GM12878 (cell line): ENCODE measurements around the gene HMOX2. TPM values are rescaled to one million over a fixed set of nuclear protein-coding genes. Genes with fewer than 3 reads are reported as not detected.

Source experiments
- ATAC-seq: fragments of 200-7000 bp; cut with Tn5 transposase; 3 replicates; pipeline ENCODE4 v1.9.1; 2020; ENCODE audit warnings: mild to moderate bottlenecking, moderate library complexity
- BruUV-seq: library from RNA; stranded (reverse); fragments of 400-500 nt; replicated peaks from 2 replicates; lab custom pipeline; 2021; lab: Mats Ljungman, UMichigan
- CTCF ChIA-PET: fragments of 300-600 bp; sonication (Branson Sonifier 250); formaldehyde crosslinking; extraction: SDS; loops from one replicate; lab custom pipeline; 2021; ENCODE audit warnings: inconsistent platforms; lab: Yijun Ruan, JAX
- POLR2A ChIA-PET: fragments of 350-600 bp; formaldehyde crosslinking; extraction: SDS; loops from one replicate; lab custom pipeline; 2021; ENCODE audit warnings: inconsistent platforms; lab: Charles Lee
- RAD21 ChIA-PET: fragments of 300-600 bp; sonication (Branson Sonifier 250); formaldehyde crosslinking; loops from one replicate; lab custom pipeline; 2023; ENCODE audit warnings: antibody characterized with exemption; ENCODE audit not compliant: unreplicated experiment; lab: Charles Lee
- SMC1A ChIA-PET: fragments of 300-600 bp; sonication (Branson Sonifier 250); formaldehyde crosslinking; loops from one replicate; lab custom pipeline; 2023; ENCODE audit not compliant: unreplicated experiment, uncharacterized antibody; lab: Charles Lee
- DNase-seq: peaks from one replicate; pipeline ENCODE4 v3.0.0-alpha.2; 2011; ENCODE audit warnings: low read depth, low spot score
- FAIRE-seq: peaks from 3 replicates; lab custom pipeline; 2011; peaks lifted over from hg19 to GRCh38; lab: Jason Lieb, UNC
- H2AFZ ChIP-seq: 2 replicates; pipeline ENCODE4 v1.6.0; 2011; ENCODE audit warnings: low read depth, low read length, control low read depth; ENCODE audit not compliant: control insufficient read depth
- H3K27ac ChIP-seq: 2 replicates; pipeline ENCODE4 v1.5.1; 2011; ENCODE audit warnings: control low read depth; ENCODE audit not compliant: control insufficient read depth, insufficient read depth
- H3K27me3 ChIP-seq, 2 experiments: replicated peaks in 1 of 2; 2 replicates each; pipeline versions ENCODE4 v1.6.0 to v1.6.1; 2011; ENCODE audit warnings: low read length in 1 of 2; ENCODE audit not compliant: control insufficient read depth in 2 of 2, insufficient read depth in 2 of 2
- H3K36me3 ChIP-seq, 2 experiments: 2 replicates each; pipeline ENCODE4 v1.5.1; 2011; ENCODE audit warnings: low read length in 1 of 2; ENCODE audit not compliant: control insufficient read depth in 2 of 2, insufficient read depth in 2 of 2
- H3K4me1 ChIP-seq: 2 replicates; pipeline ENCODE4 v1.6.1; 2011; ENCODE audit warnings: mild to moderate bottlenecking, low read length, moderate library complexity, mixed read lengths; ENCODE audit not compliant: control insufficient read depth, insufficient read depth
- H3K4me2 ChIP-seq: 2 replicates; pipeline ENCODE4 v1.6.0; 2011; ENCODE audit warnings: control low read depth; ENCODE audit not compliant: control insufficient read depth, insufficient read depth
- H3K4me3 ChIP-seq: fragments of 200-600 bp; sonication (generic); 2 replicates; pipeline ENCODE4 v1.5.1; 2016
- H3K79me2 ChIP-seq: 2 replicates; pipeline ENCODE4 v1.6.0; 2011; ENCODE audit warnings: low read length; ENCODE audit not compliant: control insufficient read depth, insufficient read depth
- H3K9ac ChIP-seq: 2 replicates; pipeline ENCODE4 v1.8.0; 2011; ENCODE audit warnings: low read length, control low read depth, mixed read lengths; ENCODE audit not compliant: control insufficient read depth, insufficient read depth
- H3K9me3 ChIP-seq: replicated peaks from 3 replicates; pipeline ENCODE4 v1.5.1; 2011; ENCODE audit warnings: mild to moderate bottlenecking, low read length; ENCODE audit not compliant: control insufficient read depth, insufficient read depth
- H4K20me1 ChIP-seq: 2 replicates; pipeline ENCODE4 v1.6.0; 2011; ENCODE audit not compliant: control insufficient read depth, insufficient read depth
- BRCA1 ChIP-seq: IDR thresholded peaks from 2 replicates; pipeline ENCODE4 v1.6.1; 2011; ENCODE audit warnings: low read depth, low read length, improper control_type of control experiment
- CHD2 ChIP-seq: IDR thresholded peaks from 2 replicates; pipeline ENCODE4 v1.6.1; 2011; ENCODE audit warnings: low read depth, low read length, improper control_type of control experiment, borderline replicate concordance
- E4F1 ChIP-seq: fragments of 450-650 bp; IDR thresholded peaks from 2 replicates; pipeline ENCODE4 v1.6.1; 2018; ENCODE audit warnings: borderline replicate concordance, mild to moderate bottlenecking; ENCODE audit not compliant: partially characterized antibody
- EED ChIP-seq: sonication (generic); IDR thresholded peaks from 2 replicates; pipeline ENCODE4 v1.6.1; 2016; ENCODE audit warnings: antibody characterized with exemption, low read depth
- MEF2B ChIP-seq: fragments of 450-650 bp; IDR thresholded peaks from 2 replicates; pipeline ENCODE4 v1.6.1; 2018; ENCODE audit warnings: mild to moderate bottlenecking, moderate library complexity; ENCODE audit not compliant: partially characterized antibody, poor library complexity, severe bottlenecking
- MYB ChIP-seq: fragments of 150-350 bp; IDR thresholded peaks from 2 replicates; pipeline ENCODE4 v1.6.1; 2014; ENCODE audit warnings: mild to moderate bottlenecking, low read depth, low read length, borderline replicate concordance
- NR2C1 ChIP-seq: fragments of 450-650 bp; IDR thresholded peaks from 2 replicates; pipeline ENCODE4 v1.6.1; 2017; ENCODE audit warnings: antibody characterized with exemption, mild to moderate bottlenecking, moderate library complexity
- RB1 ChIP-seq: fragments of 450-650 bp; formaldehyde crosslinking; IDR thresholded peaks from 2 replicates; pipeline ENCODE4 v1.6.1; 2017; ENCODE audit warnings: mild to moderate bottlenecking, borderline replicate concordance
- SREBF2 ChIP-seq: IDR thresholded peaks from 2 replicates; pipeline ENCODE4 v1.6.1; 2012; ENCODE audit warnings: mild to moderate bottlenecking, low read length
- ZNF384 ChIP-seq: IDR thresholded peaks from 2 replicates; pipeline ENCODE4 v1.6.1; 2012; ENCODE audit warnings: low read depth, mild to moderate bottlenecking, low read length, improper control_type of control experiment, borderline replicate concordance
- ZZZ3 ChIP-seq: IDR thresholded peaks from 2 replicates; pipeline ENCODE4 v1.6.1; 2011; ENCODE audit warnings: low read depth; ENCODE audit not compliant: control insufficient read depth, insufficient read length
- WGBS: methylation state at CpG from one replicate; pipeline ENCODE4 v1.1.6; 2016; ENCODE audit warnings: low lambda C conversion rate; ENCODE audit not compliant: insufficient replicate concordance, insufficient coverage; ENCODE audit errors: missing lambda C conversion rate; 5-methylcytosine and 5-hydroxymethylcytosine counted together
- in situ Hi-C: fragments of 300-500 bp; cut with MboI; formaldehyde crosslinking; loops from 9 replicates; pipeline ENCODE4 v1.14.3; 2018; ENCODE audit warnings: mixed read lengths
- intact Hi-C: fragments of 100-400 bp; cut with micrococcal nuclease; formaldehyde crosslinking; loops from one replicate; pipeline ENCODE4 v1.14.2; 2022; ENCODE audit not compliant: unreplicated experiment
- polyA plus RNA-seq, 11 experiments: library from polyadenylated mRNA; depleted of rRNA in 4 of 11; unstranded in 6 of 11; stranded (reverse) in 5 of 11; fragments of >200 nt; fragmentation: Nextera tagmentation in 4 of 11; fragmentation: Illumina TruSeq in 1 of 11; extraction: Ambion mirVana in 4 of 11; extraction: Trizol in 1 of 11; gene quantifications; 1 replicate in 1 of 11; 2 replicates in 10 of 11; pipeline versions ENCODE4 v1.2.1 to v1.2.3, GENCODE V29; 2011 to 2016; ENCODE audit warnings: inconsistent platforms in 2 of 11, missing spikeins in 2 of 11, low read depth in 1 of 11
- total RNA-seq, 4 experiments: library from RNA; depleted of rRNA in 3 of 4; stranded (reverse); fragments of >200 nt in 3 of 4; fragmentation: Illumina TruSeq in 1 of 4; extraction: Trizol in 1 of 4; gene quantifications; 2 replicates each; pipeline versions ENCODE4 v1.2.1 to v1.2.3, GENCODE V29; 2013 to 2021

HMOX2 gene
- total and polyA plus RNA-seq, 10 of the 15 experiments (the other 5 are each of a cell fraction or from before 2014, with no cell fraction given): 26.4 to 111 (median 57.8) TPM

- Histone ChIP-seq H3K4me1 (peaks cover 23% of the 10 kb centered on the region), H3K79me2 (no peaks in the 10 kb centered on the region; the same call in 1 of the 2 replicates), H2AFZ (no peak overlapping the region), H3K9me3 (no peaks in the 10 kb centered on the region), H3K27ac (no peak overlapping the region), H3K36me3 (peaks cover 15 to 44% of the 10 kb centered on the region in 2 experiments; a peak in 3 of 4 replicates), H3K9ac (no peak overlapping the region), H3K4me3 (no peak overlapping the region), H4K20me1 (no peaks in the 10 kb centered on the region), H3K4me2 (no peak overlapping the region), H3K27me3 (no peaks in the 10 kb centered on the region)
- BruUV-seq: no TSS peak
- ATAC-seq: no peak
- ChIA-PET CTCF (interaction anchor here (6.7 kb wide), 1 partner anchor 34 kb away, joined by 65 read pairs; no protein-coding TSS in a partner anchor), SMC1A (interaction anchor here (2.1 kb wide), 1 partner anchor 72 kb away, joined by 6 read pairs; no protein-coding TSS in a partner anchor), RAD21 (no interaction called here), POLR2A (no interaction called here)
- FAIRE-seq: no peak
- TF ChIP-seq CHD2 (no peak), MYB (no peak), ZZZ3 (no peak)
- WGBS: 95% methylated on average over 17 of the region's 19 CpGs
- in situ Hi-C loops: loop anchor here (10.0 kb wide), 1 partner anchor 442 kb away; the partner anchor contains the start of gene SEC14L5
- intact Hi-C loops: loop anchor here (10.0 kb wide), 2 partner anchors 102 to 442 kb away; partner anchors contain the start of genes SEC14L5 and UBALD1
- no peak for DNase-seq
These were observed 37.1 kb downstream of the HMOX2 start for GRCh38 chr16:4513086-4513860.

- no peak for DNase-seq
- no peak overlapping the region; the same call in 1 of the 2 replicates for H3K4me2 ChIP-seq
- CTCF ChIA-PET: interaction anchor here (2.6 to 6.7 kb wide), 3 partner anchors 8 to 72 kb away, joined by 18 to 65 read pairs (median 36); no protein-coding TSS in a partner anchor
- no peak overlapping the region for H3K4me3 ChIP-seq
- POLR2A ChIA-PET: no interaction called here
- no peaks in the 10 kb centered on the region for H3K27me3 ChIP-seq
- SMC1A ChIA-PET: interaction anchor here (1.5 to 2.1 kb wide), 3 partner anchors 7 to 72 kb away, joined by 6 to 7 read pairs (median 7); no protein-coding TSS in a partner anchor
- peaks cover 23% of the 10 kb centered on the region for H3K4me1 ChIP-seq
- FAIRE-seq: no peak
- RAD21 ChIA-PET: interaction anchor here (1.8 kb wide), 2 partner anchors 8 to 35 kb away, joined by 6 to 12 read pairs; no protein-coding TSS in a partner anchor
- no peak overlapping the region for H3K9ac ChIP-seq
- no peaks in the 10 kb centered on the region; the same call in 1 of the 2 replicates for H3K79me2 ChIP-seq
- H2AFZ ChIP-seq: no peak overlapping the region
- WGBS: 98% methylated on average over 7 of the region's 7 CpGs
- intact Hi-C loops (loop anchor here (10.0 kb wide), 2 partner anchors 101 to 441 kb away; partner anchors contain the start of genes SEC14L5 and UBALD1), in situ Hi-C loops (loop anchor here (10.0 kb wide), 1 partner anchor 441 kb away; the partner anchor contains the start of gene SEC14L5)
- BruUV-seq: no TSS peak
- peak overlapping the region; percentile 77 for H3K27ac ChIP-seq
- H3K36me3 ChIP-seq: peaks cover 12 to 43% of the 10 kb centered on the region in 2 experiments; a peak in 3 of 4 replicates
- H3K9me3 ChIP-seq: no peaks in the 10 kb centered on the region
- H4K20me1 ChIP-seq: no peaks in the 10 kb centered on the region
- no peak for ATAC-seq
- no peak for TF ChIP-seq E4F1
- no peak for TF ChIP-seq EED
- TF ChIP-seq RB1: no peak
- TF ChIP-seq MEF2B: no peak
- no peak for TF ChIP-seq NR2C1
- TF ChIP-seq BRCA1: no peak
- no peak for TF ChIP-seq SREBF2
- TF ChIP-seq ZNF384: no peak
These were observed 37.7 kb downstream of the HMOX2 start for GRCh38 chr16:4513881-4514280.
